K562 (cell line): Measurements from ENCODE around the gene GRIP1. TPM values are rescaled to one million over a fixed set of nuclear protein-coding genes. Genes with fewer than 3 reads are reported as not detected.

Experiments
- ATAC-seq: fragments of 200-7000 bp; cut with Tn5 transposase; 3 replicates; pipeline ENCODE4 v1.9.1; 2020; ENCODE audit warnings: moderate library complexity
- BruUV-seq: library from RNA; stranded (reverse); fragments of 400-500 nt; replicated peaks from 2 replicates; lab custom pipeline; 2021; lab: Mats Ljungman, UMichigan
- CTCF ChIA-PET: fragments of 300-600 bp; formaldehyde crosslinking; extraction: SDS; loops from one replicate; lab custom pipeline; 2021; ENCODE audit warnings: low intra/inter-chr PET ratio; lab: Yijun Ruan, JAX
- POLR2A ChIA-PET: fragments of 300-600, 350-650 bp; sonication (Branson Sonifier 250); formaldehyde crosslinking; extraction: SDS; loops from one replicate; lab custom pipeline; 2021; ENCODE audit warnings: antibody characterized with exemption, inconsistent platforms; lab: Yijun Ruan, JAX
- DNase-seq, 4 experiments: peaks; one replicate each; pipeline versions ENCODE4 v3.0.0 to v3.0.0-alpha.2; 2011 to 2018; ENCODE audit warnings: low spot score in 3 of 4, mixed read lengths in 3 of 4; ENCODE audit errors: extremely low read depth in 1 of 4
- FAIRE-seq: peaks from 2 replicates; lab custom pipeline; 2011; peaks lifted over from hg19 to GRCh38; lab: Jason Lieb, UNC
- H2AFZ ChIP-seq: 2 replicates; pipeline ENCODE4 v1.6.0; 2011; ENCODE audit warnings: low read depth, low read length, control low read depth, inconsistent platforms
- H3K27ac ChIP-seq: fragments of 200-600 bp; 3 replicates; pipeline ENCODE4 v1.8.0; 2011; ENCODE audit warnings: low read depth, mild to moderate bottlenecking, control low read depth, inconsistent platforms, low read length, moderate library complexity, mixed read lengths; ENCODE audit errors: extremely low read depth
- H3K27me3 ChIP-seq, 2 experiments: fragments of 300-600 bp in 1 of 2; 2 replicates in 1 of 2; 3 replicates in 1 of 2; pipeline versions ENCODE4 v1.6.0 to v1.8.0; 2011; ENCODE audit warnings: inconsistent platforms in 2 of 2, low read length in 2 of 2, mild to moderate bottlenecking in 1 of 2, mixed read lengths in 1 of 2, moderate library complexity in 1 of 2; ENCODE audit not compliant: control insufficient read depth in 2 of 2, insufficient read depth in 2 of 2
- H3K36me3 ChIP-seq: fragments of 300-600 bp; 3 replicates; pipeline ENCODE4 v1.8.0; 2011; ENCODE audit warnings: mild to moderate bottlenecking, low read length, inconsistent platforms; ENCODE audit not compliant: control insufficient read depth, insufficient read depth
- H3K4me1 ChIP-seq, 2 experiments: fragments of 200-600 bp in 1 of 2; replicated peaks in 1 of 2; 2 replicates in 1 of 2; 3 replicates in 1 of 2; pipeline versions ENCODE4 v1.5.1 to v1.8.0; 2011; ENCODE audit warnings: inconsistent platforms in 2 of 2, low read length in 2 of 2, mild to moderate bottlenecking in 1 of 2, mixed read lengths in 1 of 2, moderate library complexity in 1 of 2; ENCODE audit not compliant: control insufficient read depth in 2 of 2, insufficient read depth in 2 of 2
- H3K4me2 ChIP-seq: 2 replicates; pipeline ENCODE4 v1.6.1; 2011; ENCODE audit warnings: low read length, control low read depth, inconsistent platforms, mixed read lengths; ENCODE audit not compliant: insufficient read depth
- H3K4me3 ChIP-seq: fragments of 200-600 bp; sonication (generic), shearing (Covaris generic); 2 replicates; pipeline ENCODE4 v1.5.1; 2016; ENCODE audit warnings: control low read depth, inconsistent platforms
- H3K79me2 ChIP-seq: fragments of 200-600 bp; 3 replicates; pipeline ENCODE4 v1.8.0; 2011; ENCODE audit warnings: low read length, inconsistent platforms; ENCODE audit not compliant: control insufficient read depth, insufficient read depth
- H3K9ac ChIP-seq, 2 experiments: 2 replicates each; pipeline versions ENCODE4 v1.6.0 to v1.6.1; 2011; ENCODE audit warnings: low read depth in 2 of 2, low read length in 2 of 2, control low read depth in 1 of 2, inconsistent platforms in 1 of 2, mild to moderate bottlenecking in 1 of 2, mixed read lengths in 1 of 2; ENCODE audit not compliant: insufficient read depth in 1 of 2
- H3K9me1 ChIP-seq: one replicate; pipeline ENCODE4 v1.6.0; 2011; ENCODE audit warnings: inconsistent platforms, mild to moderate bottlenecking, low read length, moderate library complexity; ENCODE audit not compliant: control insufficient read depth, insufficient read depth
- H3K9me3 ChIP-seq: replicated peaks from 2 replicates; pipeline ENCODE4 v1.5.1; 2011; ENCODE audit warnings: low read depth, low read length, inconsistent platforms; ENCODE audit not compliant: control insufficient read depth, insufficient read depth
- H4K20me1 ChIP-seq: replicated peaks from 2 replicates; pipeline ENCODE4 v1.6.1; 2011; ENCODE audit warnings: low read length, inconsistent platforms, mixed read lengths; ENCODE audit not compliant: control insufficient read depth, insufficient read depth
- CBX8 ChIP-seq: fragments of 200-600 bp; sonication (generic); IDR thresholded peaks from 2 replicates; pipeline ENCODE4 v1.6.1; 2012; ENCODE audit warnings: borderline replicate concordance, mixed run types, low read depth, mild to moderate bottlenecking, moderate library complexity, mixed read lengths, low read length, control low read depth, inconsistent platforms; ENCODE audit not compliant: poor library complexity, severe bottlenecking; ENCODE audit errors: extremely low read depth
- ETV1 ChIP-seq: fragments of 450-650 bp; conservative IDR thresholded peaks from 2 replicates; pipeline ENCODE4 v1.6.1; 2016; ENCODE audit warnings: missing genetic modification characterization, control low read depth, low read depth, missing compliant biosample characterization
- HMBOX1 ChIP-seq: sonication (generic); IDR thresholded peaks from 2 replicates; pipeline ENCODE4 v1.6.1; 2016
- MAZ ChIP-seq, 2 experiments: fragments of 450-650 bp in 1 of 2; sonication (generic) in 1 of 2; formaldehyde crosslinking; IDR thresholded peaks in 1 of 2; conservative IDR thresholded peaks in 1 of 2; 2 replicates each; pipeline versions ENCODE4 v1.4.0 to v1.5.0; 2020; ENCODE audit warnings: mild to moderate bottlenecking in 1 of 2, missing genetic modification reagents in 1 of 2
- PCBP1 ChIP-seq: fragments of 200-400 bp; formaldehyde crosslinking; IDR thresholded peaks from 2 replicates; pipeline ENCODE4 v1.6.1; 2018; ENCODE audit warnings: mild to moderate bottlenecking, low read depth, low read length; ENCODE audit not compliant: poor library complexity, severe bottlenecking
- SOX6 ChIP-seq: fragments of 450-650 bp; IDR thresholded peaks from 2 replicates; pipeline ENCODE4 v1.6.1; 2014; ENCODE audit warnings: mild to moderate bottlenecking
- ZNF134 ChIP-seq: fragments of 250-450 bp; sonication (Bioruptor Pico); conservative IDR thresholded peaks from 2 replicates; pipeline ENCODE4 v1.4.0; 2020
- ZNF707 ChIP-seq: fragments of 250-450 bp; sonication (Bioruptor Pico); conservative IDR thresholded peaks from 2 replicates; pipeline ENCODE4 v1.8.0; 2022; ENCODE audit warnings: inconsistent platforms, mild to moderate bottlenecking, moderate library complexity
- WGBS: fragments of 100-300 bp; shearing (Covaris generic); methylation state at CpG from one replicate; pipeline ENCODE4 v1.1.6; 2016; ENCODE audit warnings: low coverage, mixed read lengths; ENCODE audit not compliant: insufficient coverage; ENCODE audit errors: missing lambda C conversion rate; 5-methylcytosine and 5-hydroxymethylcytosine counted together
- in situ Hi-C: fragments of 300-500 bp; cut with MboI; formaldehyde crosslinking; loops from 4 replicates; pipeline ENCODE4 v1.15.0; 2018; ENCODE audit warnings: inconsistent platforms, mixed read lengths
- intact Hi-C: fragments of 100-400 bp; cut with micrococcal nuclease; formaldehyde crosslinking; loops from 2 replicates; pipeline ENCODE4 v1.14.2; 2022
- polyA plus RNA-seq, 8 experiments: library from polyadenylated mRNA; depleted of rRNA in 4 of 8; stranded (reverse) in 5 of 8; unstranded in 3 of 8; fragments of >200 nt; fragmentation: Nextera tagmentation in 2 of 8; fragmentation: Illumina TruSeq in 1 of 8; extraction: Ambion mirVana in 2 of 8; extraction: Trizol in 1 of 8; gene quantifications; 2 replicates each; pipeline versions ENCODE4 v1.2.1 to v1.2.3, GENCODE V29; 2011 to 2014; ENCODE audit warnings: inconsistent platforms in 1 of 8, missing spikeins in 1 of 8
- total RNA-seq, 7 experiments: library from RNA; depleted of rRNA in 6 of 7; stranded (reverse); fragments of >200 nt in 6 of 7; fragmentation: Illumina TruSeq in 2 of 7; extraction: Trizol in 2 of 7; gene quantifications; 2 replicates each; pipeline versions ENCODE4 v1.2.1 to v1.2.3, GENCODE V29; 2011 to 2021; ENCODE audit warnings: low replicate concordance in 1 of 7

The GRIP1 gene
- total and polyA plus RNA-seq, 9 of the 15 experiments (the other 6 are each of a cell fraction or from before 2014, with no cell fraction given) = 0.28 to 1.2 (median 0.45) TPM

GRCh38 chr12:66340131-66340530 lies 338.7 kb downstream of the GRIP1 start:
- H3K9me3 ChIP-seq = no peaks in the 10 kb centered on the region; the same call in 1 of the 2 replicates
- BruUV-seq = no TSS peak
- in situ Hi-C loops = no loop called here
- no peaks in the 10 kb centered on the region for H3K9me1 ChIP-seq
- POLR2A ChIA-PET = interaction anchor here (0.7 kb wide), 1 partner anchor 12 kb away, joined by 3 read pairs; no protein-coding TSS in a partner anchor
- no peaks in the 10 kb centered on the region for H4K20me1 ChIP-seq
- no peak overlapping the region for H3K27ac ChIP-seq
- WGBS = 29% methylated on average over 2 of the region's 2 CpGs
- no peaks in the 10 kb centered on the region for H3K79me2 ChIP-seq
- H3K4me2 ChIP-seq = no peak overlapping the region
- ATAC-seq (no peak), FAIRE-seq (no peak), DNase-seq (no peak)
- CTCF ChIA-PET = no interaction called here
- intact Hi-C loops = no loop called here
- H3K4me3 ChIP-seq = no peak overlapping the region
- no peak overlapping the region for H3K9ac ChIP-seq
- H3K4me1 ChIP-seq = peaks cover 0 to 5% of the 10 kb centered on the region in 2 experiments; a peak in 2 of 5 replicates
- no peaks in the 10 kb centered on the region for H3K27me3 ChIP-seq
- H3K36me3 ChIP-seq = peaks cover 6% of the 10 kb centered on the region; the same call in 2 of the 3 replicates
- no peak overlapping the region for H2AFZ ChIP-seq
- TF ChIP-seq HMBOX1 = no peak
- no peak for TF ChIP-seq PCBP1
- TF ChIP-seq SOX6 = no peak
- TF ChIP-seq MAZ (CRISPR knock-in tag; conservative IDR thresholded peaks at IDR 0.05 in 1 of 2, IDR thresholded peaks at IDR 0.05 in 1 of 2) = no peak
- TF ChIP-seq CBX8 = no peak
- no peak for TF ChIP-seq ETV1
- TF ChIP-seq ZNF134 (CRISPR knock-in tag) = no peak
- TF ChIP-seq ZNF707 (CRISPR knock-in tag) = no peak
